ENCODE measurements around the gene ENTPD2.

GRCh38 chr9:137014166-137014565 lies 39.7 kb downstream of the ENTPD2 start:
- no peak for TF ChIP-seq CTCF (IDR thresholded peaks at IDR 0.05)
- no peak for TF ChIP-seq POLR2A (IDR thresholded peaks at IDR 0.05)

Measured in uterus (tissue), 2 donors.